OCI-LY1 (cell line): ENCODE data around the gene UNC93A.
"Not testable (repeated sequence)": the region's sequence is repeated elsewhere in the genome, so short reads cannot be mapped to it uniquely, and the experiment has no call there.

ENCODE experiments used
- H2AFZ ChIP-seq: fragments of 200-600 bp; sonication (generic), shearing (Covaris generic); 2 replicates; pipeline ENCODE4 v1.6.0; 2014; ENCODE audit warnings: antibody characterized with exemption, mild to moderate bottlenecking, low read length
- H3F3A ChIP-seq: fragments of 200-600 bp; sonication (generic), shearing (Covaris generic); 2 replicates; pipeline ENCODE4 v1.6.0; 2014; ENCODE audit warnings: mild to moderate bottlenecking, antibody characterized with exemption, low read length, moderate library complexity; ENCODE audit not compliant: insufficient read depth
- H3K27ac ChIP-seq: fragments of 200-600 bp; sonication (generic); 2 replicates; pipeline ENCODE4 v1.5.1; 2014; ENCODE audit warnings: low read length, mixed run types, mild to moderate bottlenecking, low read depth; ENCODE audit not compliant: poor library complexity, severe bottlenecking
- H3K27me3 ChIP-seq: fragments of 200-600 bp; sonication (generic); 2 replicates; pipeline ENCODE4 v1.6.0; 2014; ENCODE audit warnings: antibody characterized with exemption, mild to moderate bottlenecking, low read length, moderate library complexity; ENCODE audit not compliant: insufficient read depth
- H3K36me3 ChIP-seq: fragments of 200-600 bp; sonication (generic); 2 replicates; pipeline ENCODE4 v1.6.1; 2014; ENCODE audit warnings: mild to moderate bottlenecking, antibody characterized with exemption, low read length, moderate library complexity, mixed read lengths; ENCODE audit not compliant: insufficient read depth
- H3K4me1 ChIP-seq: fragments of 200-600 bp; sonication (generic); 2 replicates; pipeline ENCODE4 v1.5.1; 2014; ENCODE audit warnings: mild to moderate bottlenecking, low read length, moderate library complexity; ENCODE audit not compliant: insufficient read depth, severe bottlenecking
- H3K4me2 ChIP-seq: fragments of 200-600 bp; sonication (generic), shearing (Covaris generic); 2 replicates; pipeline ENCODE4 v1.6.1; 2014; ENCODE audit warnings: low read length
- H3K4me3 ChIP-seq: fragments of 200-600 bp; sonication (generic); 2 replicates; pipeline ENCODE4 v1.5.1; 2014; ENCODE audit warnings: low read length, low read depth, mild to moderate bottlenecking, mixed read lengths; ENCODE audit not compliant: poor library complexity, severe bottlenecking
- H3K79me2 ChIP-seq: fragments of 200-600 bp; shearing (Covaris generic); 2 replicates; pipeline ENCODE4 v1.6.1; 2016; ENCODE audit warnings: mixed run types, low read length, mixed read lengths; ENCODE audit not compliant: insufficient read depth
- H3K9ac ChIP-seq: fragments of 200-600 bp; sonication (generic), shearing (Covaris generic); 2 replicates; pipeline ENCODE4 v1.6.1; 2014; ENCODE audit warnings: mild to moderate bottlenecking, low read length, mixed read lengths
- H3K9me2 ChIP-seq: fragments of 200-600 bp; sonication (generic), shearing (Covaris generic); 2 replicates; pipeline ENCODE4 v1.6.1; 2014; ENCODE audit warnings: low read depth, mild to moderate bottlenecking, low read length, mixed read lengths
- H3K9me3 ChIP-seq: fragments of 200-600 bp; shearing (Covaris generic); 2 replicates; pipeline ENCODE4 v1.6.1; 2014; ENCODE audit warnings: low read length, mixed read lengths
- H4K20me1 ChIP-seq: fragments of 200-600 bp; sonication (generic), shearing (Covaris generic); 2 replicates; pipeline ENCODE4 v1.6.0; 2016; ENCODE audit warnings: mild to moderate bottlenecking, low read length; ENCODE audit not compliant: insufficient read depth
- EZH2 ChIP-seq: fragments of 200-600 bp; sonication (generic), shearing (Covaris generic); IDR thresholded peaks from 2 replicates; pipeline ENCODE4 v1.8.0; 2017; ENCODE audit warnings: borderline replicate concordance, mixed run types, mild to moderate bottlenecking, antibody characterized with exemption, low read length, moderate library complexity, mixed read lengths
- TF ChIP-seq, protein P1 (sequence below): fragments of 200-600 bp; sonication (generic), shearing (Covaris generic); IDR thresholded peaks from 2 replicates; pipeline ENCODE4 v1.5.1; 2017; ENCODE audit warnings: mild to moderate bottlenecking, antibody characterized with exemption, low read length, moderate library complexity, mixed read lengths

The UNC93A gene

DNA sequence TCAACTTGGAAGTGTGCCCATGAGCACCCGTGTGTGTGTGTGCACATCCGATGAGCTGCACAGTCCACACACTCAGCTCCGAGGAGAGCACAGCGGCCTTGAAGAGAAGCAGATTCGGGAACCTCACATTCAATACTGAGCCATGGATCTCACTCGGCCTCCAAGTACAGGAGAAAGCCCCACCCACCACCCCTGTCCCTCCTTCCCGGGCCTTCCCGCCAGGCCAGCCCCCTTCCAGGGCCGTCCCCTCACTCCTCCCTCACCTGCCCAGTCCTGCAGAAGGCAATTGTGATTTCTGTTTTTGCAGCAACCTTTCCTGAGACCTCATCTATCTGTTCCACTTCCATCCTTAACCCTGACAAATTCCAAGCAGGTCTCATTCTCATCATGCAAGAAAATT, 30.1 kb downstream of the UNC93A start:
- not testable (repeated sequence) for H3K27me3 ChIP-seq

DNA sequence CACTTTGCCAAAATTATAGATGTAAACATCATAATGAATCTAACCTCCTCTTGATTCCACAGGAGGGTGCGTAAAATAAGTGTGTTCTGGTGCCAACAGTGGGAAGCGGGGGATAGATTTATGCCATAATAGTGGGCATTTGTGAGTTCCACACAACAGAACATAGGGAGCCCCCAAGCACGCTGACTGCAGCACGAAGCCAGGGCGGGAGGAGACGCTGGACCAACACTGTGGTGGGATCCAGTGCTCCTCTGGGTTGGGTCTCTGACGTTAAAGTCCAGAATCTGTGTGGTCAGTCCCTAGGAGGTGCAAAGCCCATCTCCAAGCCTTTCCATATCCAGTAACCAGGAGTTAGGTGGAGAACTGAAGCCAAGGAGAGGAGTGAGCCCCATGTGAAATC, 32.0 kb downstream of the UNC93A start:
- Histone ChIP-seq H3K79me2 (no peaks in the 10 kb centered on the region), H3K36me3 (no peaks in the 10 kb centered on the region), H3K4me1 (no peaks in the 10 kb centered on the region), H3K9ac (no peak overlapping the region), H3K9me2 (no peaks in the 10 kb centered on the region), H4K20me1 (no peaks in the 10 kb centered on the region), H3K9me3 (no peaks in the 10 kb centered on the region), H3K4me2 (no peak overlapping the region), H2AFZ (no peak overlapping the region), H3K27ac (no peak overlapping the region), H3K27me3 (no peaks in the 10 kb centered on the region), H3K4me3 (no peak overlapping the region), H3F3A (no peaks in the 10 kb centered on the region)
- no peak for TF ChIP-seq EZH2
- TF ChIP-seq, protein P1, sequence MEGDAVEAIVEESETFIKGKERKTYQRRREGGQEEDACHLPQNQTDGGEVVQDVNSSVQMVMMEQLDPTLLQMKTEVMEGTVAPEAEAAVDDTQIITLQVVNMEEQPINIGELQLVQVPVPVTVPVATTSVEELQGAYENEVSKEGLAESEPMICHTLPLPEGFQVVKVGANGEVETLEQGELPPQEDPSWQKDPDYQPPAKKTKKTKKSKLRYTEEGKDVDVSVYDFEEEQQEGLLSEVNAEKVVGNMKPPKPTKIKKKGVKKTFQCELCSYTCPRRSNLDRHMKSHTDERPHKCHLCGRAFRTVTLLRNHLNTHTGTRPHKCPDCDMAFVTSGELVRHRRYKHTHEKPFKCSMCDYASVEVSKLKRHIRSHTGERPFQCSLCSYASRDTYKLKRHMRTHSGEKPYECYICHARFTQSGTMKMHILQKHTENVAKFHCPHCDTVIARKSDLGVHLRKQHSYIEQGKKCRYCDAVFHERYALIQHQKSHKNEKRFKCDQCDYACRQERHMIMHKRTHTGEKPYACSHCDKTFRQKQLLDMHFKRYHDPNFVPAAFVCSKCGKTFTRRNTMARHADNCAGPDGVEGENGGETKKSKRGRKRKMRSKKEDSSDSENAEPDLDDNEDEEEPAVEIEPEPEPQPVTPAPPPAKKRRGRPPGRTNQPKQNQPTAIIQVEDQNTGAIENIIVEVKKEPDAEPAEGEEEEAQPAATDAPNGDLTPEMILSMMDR: no peak

More for the DNA sequence above, 30.1 kb downstream of the UNC93A start:
- not testable (repeated sequence) for H3K27ac ChIP-seq, H3F3A ChIP-seq, H3K4me3 ChIP-seq, H2AFZ ChIP-seq, H3K9ac ChIP-seq, H3K4me1 ChIP-seq, H4K20me1 ChIP-seq, H3K79me2 ChIP-seq, H3K36me3 ChIP-seq, H3K4me2 ChIP-seq, H3K9me3 ChIP-seq, H3K9me2 ChIP-seq

- no peaks in the 10 kb centered on the region for H3K36me3 ChIP-seq
- no peak overlapping the region for H2AFZ ChIP-seq
Observed at GRCh38 chr6:167324111-167324510, 33.0 kb downstream of the UNC93A start.

GRCh38 chr6:167325766-167326165, 34.7 kb downstream of the UNC93A start:
- no peak overlapping the region for H3K9ac ChIP-seq
- no peaks in the 10 kb centered on the region for H3K36me3 ChIP-seq
- TF ChIP-seq, protein P1: no peak
- TF ChIP-seq EZH2: no peak
- no peaks in the 10 kb centered on the region for H3K4me1 ChIP-seq
- H4K20me1 ChIP-seq: no peaks in the 10 kb centered on the region
- no peak overlapping the region for H3K4me2 ChIP-seq
- no peak overlapping the region for H3K4me3 ChIP-seq
- H3K27me3 ChIP-seq: no peaks in the 10 kb centered on the region
- H3F3A ChIP-seq: no peaks in the 10 kb centered on the region
- no peak overlapping the region for H2AFZ ChIP-seq
- no peaks in the 10 kb centered on the region for H3K9me2 ChIP-seq
- no peak overlapping the region for H3K27ac ChIP-seq
- H3K9me3 ChIP-seq: no peaks in the 10 kb centered on the region
- no peaks in the 10 kb centered on the region for H3K79me2 ChIP-seq

More at GRCh38 chr6:167324111-167324510, 33.0 kb downstream of the UNC93A start:
- Histone ChIP-seq H3K9ac (no peak overlapping the region), H3F3A (no peaks in the 10 kb centered on the region), H3K9me2 (no peaks in the 10 kb centered on the region), H3K9me3 (no peaks in the 10 kb centered on the region), H4K20me1 (no peaks in the 10 kb centered on the region), H3K4me3 (no peak overlapping the region), H3K4me1 (no peaks in the 10 kb centered on the region), H3K27me3 (no peaks in the 10 kb centered on the region), H3K79me2 (no peaks in the 10 kb centered on the region), H3K27ac (no peak overlapping the region), H3K4me2 (no peak overlapping the region)
- TF ChIP-seq, protein P1: no peak
- no peak for TF ChIP-seq EZH2
